RPMI7951 (cell line): ENCODE data around the gene SRGAP2C. TPM values are rescaled to one million over a fixed set of nuclear protein-coding genes. Genes with fewer than 3 reads are reported as not detected.
A peak's percentile ranks its signal among the peaks of the same experiment; 100 is the strongest.
"Not testable (repeated sequence)": the region's sequence is repeated elsewhere in the genome, so short reads cannot be mapped to it uniquely, and the experiment has no call there.

Source experiments
- DNase-seq: peaks from one replicate; pipeline ENCODE4 v3.0.0-alpha.2; 2012; ENCODE audit warnings: low read depth
- total RNA-seq: library from RNA; depleted of rRNA; stranded (reverse); fragments of >200 nt; shearing (Covaris generic); gene quantifications from 2 replicates; pipeline ENCODE4 v1.2.3, GENCODE V29; 2014

SRGAP2C gene
- total RNA-seq, 1 experiment from 2014 or later: 38.7 TPM

- not testable (repeated sequence) for DNase-seq
Measured at GRCh38 chr1:121186191-121186590, 1.4 kb downstream of the SRGAP2C start.

- not testable (repeated sequence) for DNase-seq
Measured at GRCh38 chr1:121187914-121188313, 3.1 kb downstream of the SRGAP2C start.

DNA sequence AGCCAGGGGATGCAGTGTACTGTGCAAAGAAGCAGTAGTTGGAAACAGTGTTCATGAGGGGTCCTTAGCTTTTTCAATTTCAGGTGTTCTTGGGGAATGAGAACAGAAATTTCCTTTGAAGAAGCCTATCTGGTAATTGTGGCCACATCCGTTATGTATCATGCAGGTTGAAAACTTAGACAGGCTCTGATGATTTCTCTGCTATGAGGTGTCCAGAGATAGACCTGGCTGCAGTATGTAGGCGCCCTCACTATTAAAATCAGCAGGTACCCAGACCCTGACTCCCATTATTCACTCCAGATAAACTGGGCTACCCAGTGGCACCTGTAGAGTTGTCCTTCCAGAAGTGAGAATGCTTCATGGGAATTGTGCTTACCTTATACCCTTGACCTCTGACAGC lies 7.7 kb downstream of the SRGAP2C start:
- not testable (repeated sequence) for DNase-seq

DNA sequence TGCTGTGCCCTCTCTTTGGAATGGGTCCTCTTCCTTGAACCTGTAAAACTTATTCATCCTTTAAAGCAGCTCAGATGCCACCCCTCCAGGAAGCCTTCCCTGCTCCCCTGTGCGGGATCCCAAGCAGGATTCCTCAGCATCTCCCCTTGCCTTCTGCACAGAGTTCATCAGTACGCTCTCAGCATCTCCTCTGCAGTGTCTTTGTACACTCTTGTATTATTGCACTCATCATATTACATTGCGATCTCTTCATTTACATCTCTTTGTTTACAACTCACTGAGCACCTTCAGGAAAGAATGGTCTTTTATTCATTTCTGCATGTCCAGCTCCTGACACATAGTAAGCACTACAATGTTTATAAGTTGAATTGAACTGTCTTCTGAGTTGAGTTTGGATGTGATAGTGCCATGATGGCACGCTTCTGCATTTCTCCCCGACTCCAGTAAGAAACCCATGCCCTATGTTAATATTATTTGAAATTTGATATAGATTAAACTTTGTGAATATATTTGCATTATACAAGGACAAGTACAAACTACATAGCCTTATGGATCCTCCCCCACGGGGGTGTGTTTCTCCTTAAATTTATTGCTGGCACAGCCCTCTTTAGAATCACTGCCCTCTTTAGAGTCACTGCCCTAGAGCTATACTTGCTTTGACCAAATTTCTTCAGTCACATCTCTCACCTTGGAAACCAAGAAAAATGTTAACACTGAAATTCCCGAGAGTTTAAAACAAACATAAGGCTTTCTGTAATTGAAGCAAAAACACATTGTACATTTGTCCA lies 12.5 kb downstream of the SRGAP2C start:
- DNase-seq: not testable (repeated sequence)

- not testable (repeated sequence) for DNase-seq
Measured at GRCh38 chr1:121199763-121200162, 15.0 kb downstream of the SRGAP2C start.

GRCh38 chr1:121200232-121200631 lies 15.5 kb downstream of the SRGAP2C start:
- DNase-seq: not testable (repeated sequence)

DNA sequence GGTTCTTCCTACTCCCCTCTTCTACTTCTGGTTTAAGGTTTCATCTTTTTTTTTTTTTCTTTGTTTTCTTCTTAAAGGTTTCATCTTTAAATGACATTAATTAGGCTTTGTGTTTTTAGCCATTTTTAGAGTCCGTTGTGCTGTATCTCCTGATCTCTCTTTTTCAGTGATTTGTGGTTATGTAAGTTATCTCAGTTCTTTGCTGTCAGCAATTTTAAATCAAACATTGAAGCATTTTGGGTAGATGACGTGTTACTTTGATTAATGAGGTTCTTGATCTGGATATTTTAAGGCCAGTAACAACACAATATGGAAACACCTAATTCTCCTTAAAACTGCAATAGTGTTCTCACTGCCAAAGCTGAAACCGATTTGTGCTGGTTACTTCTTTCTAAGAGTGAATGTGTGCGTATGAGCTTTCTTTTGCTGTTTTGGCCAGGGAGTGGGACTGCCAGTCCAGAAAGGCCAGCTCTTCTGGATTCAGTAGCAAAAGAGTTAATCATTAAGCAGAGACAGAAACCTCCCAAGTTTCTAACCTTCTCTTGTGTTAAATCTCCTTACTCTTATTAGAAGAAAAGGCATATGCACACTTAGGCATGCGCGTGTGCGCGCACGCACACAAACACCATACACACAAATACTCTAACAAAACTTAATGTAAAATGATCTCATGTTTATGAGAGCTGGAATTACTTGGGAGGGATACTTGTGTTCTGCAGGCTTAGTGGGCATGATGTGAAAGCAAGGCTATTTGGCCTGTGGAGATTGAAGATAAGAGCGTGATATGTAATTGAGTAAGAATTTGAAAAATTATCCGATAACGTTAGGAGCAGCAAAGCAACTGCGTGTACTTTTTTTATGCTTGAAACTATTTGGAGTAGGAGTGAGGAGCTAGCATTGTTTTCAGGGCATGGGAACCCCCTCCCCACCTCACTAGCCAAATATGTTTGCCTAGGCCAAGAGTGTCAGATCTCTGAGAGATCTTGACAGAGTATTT lies 16.5 kb downstream of the SRGAP2C start:
- DNase-seq: not testable (repeated sequence)

- DNase-seq: not testable (repeated sequence)
Measured at GRCh38 chr1:121202986-121203385, 18.2 kb downstream of the SRGAP2C start.

GRCh38 chr1:121205786-121206711 lies 21.3 kb downstream of the SRGAP2C start:
- DNase-seq: peak; percentile 41

DNA sequence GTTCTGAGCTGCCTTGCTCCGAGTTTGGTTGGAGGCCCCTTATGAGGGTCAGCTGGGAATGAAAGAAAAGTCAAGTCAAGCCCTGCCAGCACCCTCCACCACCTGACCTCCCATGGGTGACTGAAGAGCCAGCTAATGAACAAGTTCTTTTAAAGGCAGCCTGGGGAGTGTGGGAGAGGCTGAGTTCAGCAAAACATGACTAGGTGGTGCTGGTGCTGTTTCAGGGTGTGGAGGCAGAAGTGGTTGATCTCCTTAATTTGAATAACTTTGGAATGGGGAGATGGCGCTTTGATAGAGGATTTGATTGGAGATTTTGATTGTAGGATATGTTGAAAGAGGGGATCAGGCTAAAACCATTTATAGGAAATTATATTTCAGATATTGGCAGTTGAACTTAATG lies 22.6 kb downstream of the SRGAP2C start:
- DNase-seq: not testable (repeated sequence)

GRCh38 chr1:121208375-121208774 lies 23.6 kb downstream of the SRGAP2C start:
- DNase-seq: not testable (repeated sequence)

DNA sequence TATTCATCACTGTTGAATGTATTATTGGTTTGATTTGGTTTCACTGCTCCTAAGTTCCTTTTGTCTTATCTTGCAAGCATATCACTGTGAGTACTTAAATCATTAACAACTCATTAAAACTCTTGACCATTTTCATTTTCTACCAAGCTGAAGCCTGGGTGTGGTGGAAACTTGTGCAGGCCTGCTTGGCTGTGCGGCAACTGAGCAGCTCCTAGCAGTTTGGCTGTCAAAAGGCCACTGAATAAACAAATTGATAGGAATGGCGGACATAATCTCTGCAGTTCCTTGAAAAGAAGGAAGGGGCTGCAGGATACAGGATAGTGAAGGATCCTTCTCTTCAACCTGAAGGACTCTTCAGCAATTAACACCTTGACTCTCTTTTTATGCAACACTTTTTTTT lies 26.0 kb downstream of the SRGAP2C start:
- not testable (repeated sequence) for DNase-seq

DNA sequence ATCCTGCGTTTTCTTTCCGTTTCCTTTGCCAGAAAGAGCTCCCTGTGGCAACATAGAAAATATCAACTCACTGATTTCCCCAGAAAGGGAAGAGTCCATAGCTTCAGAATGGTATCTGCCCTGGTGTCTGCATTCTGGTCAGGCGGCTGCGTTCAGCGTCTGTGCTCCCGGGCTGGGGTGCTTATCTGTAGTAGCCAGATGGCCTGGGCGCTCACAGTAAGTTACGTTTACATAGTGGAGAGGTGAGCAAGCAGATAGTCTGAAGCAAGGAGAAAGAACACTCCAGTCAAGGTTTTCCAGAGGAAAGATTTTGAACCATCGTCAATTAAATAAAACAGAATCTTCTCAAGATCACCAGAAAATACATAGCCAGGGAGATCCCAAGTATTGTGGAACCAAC lies 28.7 kb downstream of the SRGAP2C start:
- DNase-seq: not testable (repeated sequence)

- not testable (repeated sequence) for DNase-seq
Measured at GRCh38 chr1:121214544-121215156, 29.9 kb downstream of the SRGAP2C start.

GRCh38 chr1:121215699-121216417 lies 31.1 kb downstream of the SRGAP2C start:
- not testable (repeated sequence) for DNase-seq

DNA sequence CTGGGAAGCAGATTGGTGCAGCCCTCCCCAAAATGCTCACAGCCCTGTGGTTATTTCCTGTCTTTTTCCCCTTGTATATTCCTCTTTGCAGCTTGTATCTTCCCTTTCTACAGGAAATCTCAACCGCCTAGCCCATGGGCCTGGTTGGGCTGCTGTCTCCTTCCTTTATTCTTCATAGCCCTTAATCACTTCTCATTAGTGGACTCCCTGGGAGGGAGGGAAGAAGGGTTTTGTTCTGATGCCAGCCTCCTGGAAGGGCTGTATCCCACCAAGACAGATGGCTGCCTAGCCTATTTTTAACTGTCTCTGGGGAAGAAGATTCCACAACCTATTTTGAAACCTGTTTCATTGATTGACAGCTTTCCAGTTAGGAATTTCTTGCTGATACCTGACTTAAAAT lies 31.9 kb downstream of the SRGAP2C start:
- DNase-seq: not testable (repeated sequence)

GRCh38 chr1:121221770-121222169 lies 37.0 kb downstream of the SRGAP2C start:
- DNase-seq: not testable (repeated sequence)

DNA sequence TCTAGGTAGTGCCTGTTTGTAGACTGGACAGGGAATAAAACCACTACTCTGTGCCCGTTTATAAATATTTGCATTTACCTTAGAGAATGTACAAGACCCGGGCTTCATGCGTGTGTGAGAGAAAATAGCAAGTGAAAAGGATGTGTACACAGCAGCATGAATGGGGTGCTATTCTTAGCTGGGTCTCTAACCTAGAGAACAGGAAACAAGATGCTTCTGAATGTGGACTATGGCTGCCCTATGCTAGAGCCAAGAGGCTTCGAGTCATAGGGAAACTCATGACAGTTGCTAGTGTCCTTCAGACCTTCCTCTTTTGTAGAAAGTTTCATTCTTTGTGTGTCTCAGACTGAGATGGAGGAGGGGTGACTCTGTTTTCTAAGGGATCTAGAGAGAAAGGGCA lies 39.9 kb downstream of the SRGAP2C start:
- not testable (repeated sequence) for DNase-seq

GRCh38 chr1:121226295-121226904 lies 41.6 kb downstream of the SRGAP2C start:
- not testable (repeated sequence) for DNase-seq

- DNase-seq: not testable (repeated sequence)
Measured at GRCh38 chr1:121226925-121227324, 42.1 kb downstream of the SRGAP2C start.
